Mammary epithelial cell (primary cell): ENCODE results near the gene MORC4.

Source experiments
- CTCF ChIP-seq, 2 donors: IDR thresholded peaks in 1 of 2; conservative IDR thresholded peaks in 1 of 2; 2 replicates each; pipeline ENCODE4 v1.5.1; 2011 to 2012; ENCODE audit warnings: inconsistent platforms in 2 of 2, low read length in 2 of 2, mild to moderate bottlenecking in 2 of 2, control low read depth in 1 of 2, low read depth in 1 of 2; ENCODE audit not compliant: insufficient read depth in 1 of 2; ENCODE audit errors: extremely low read depth in 1 of 2
- EZH2 ChIP-seq: IDR thresholded peaks from 2 replicates; pipeline ENCODE4 v1.6.1; 2012; ENCODE audit warnings: low read length, inconsistent platforms, borderline replicate concordance

- TF ChIP-seq CTCF (conservative IDR thresholded peaks at IDR 0.05 in 1 of 2, IDR thresholded peaks at IDR 0.05 in 1 of 2; ENCODE audit: extremely low read depth in 1 of 2, insufficient read depth in 1 of 2, low read depth in 1 of 2, low read length in 2 of 2) (no peak), EZH2 (no peak)
Observed at GRCh38 chrX:106976416-106976815, 23.6 kb downstream of the MORC4 start.
